ENCODE results near the gene SLC4A11.

GRCh38 chr20:3258429-3258828 is 19.4 kb upstream of the SLC4A11 start:
- TF ChIP-seq CTCF (IDR thresholded peaks at IDR 0.05) (no peak), POLR2A (IDR thresholded peaks at IDR 0.05) (no peak), POLR2AphosphoS5 (IDR thresholded peaks at IDR 0.05) (no peak)
